GM18502 (cell line): ENCODE measurements around the gene ZBP1.

Source experiments
- ATAC-seq: cut with Tn5 transposase; IDR thresholded peaks from one replicate; pipeline ENCODE4 v1.9.1; 2021; ENCODE audit warnings: mild to moderate bottlenecking; ENCODE audit not compliant: unreplicated experiment, poor library complexity

The ZBP1 gene

GRCh38 chr20:57577679-57578475, 42.3 kb downstream of the ZBP1 start:
- no peak for ATAC-seq

- ATAC-seq, result no peak
Measured at GRCh38 chr20:57576617-57577550, 43.3 kb downstream of the ZBP1 start.

GRCh38 chr20:57576002-57576401, 44.2 kb downstream of the ZBP1 start:
- ATAC-seq, result no peak

GRCh38 chr20:57574954-57575353, 45.3 kb downstream of the ZBP1 start:
- ATAC-seq, result no peak

GRCh38 chr20:57573894-57574293, 46.3 kb downstream of the ZBP1 start:
- no peak for ATAC-seq

- no peak for ATAC-seq
Measured at GRCh38 chr20:57573242-57573641, 47.0 kb downstream of the ZBP1 start.

- ATAC-seq, result no peak
Measured at GRCh38 chr20:57571782-57572416, 48.3 kb downstream of the ZBP1 start.

- ATAC-seq, result no peak
Measured at GRCh38 chr20:57570920-57571319, 49.3 kb downstream of the ZBP1 start.

GRCh38 chr20:57570145-57570850, 49.9 kb downstream of the ZBP1 start:
- no peak for ATAC-seq

GRCh38 chr20:57568960-57569359, 51.3 kb downstream of the ZBP1 start:
- ATAC-seq, result no peak

GRCh38 chr20:57568088-57568896, 51.9 kb downstream of the ZBP1 start:
- no peak for ATAC-seq

- no peak for ATAC-seq
Measured at GRCh38 chr20:57567471-57568079, 52.7 kb downstream of the ZBP1 start.

GRCh38 chr20:57566803-57567459, 53.3 kb downstream of the ZBP1 start:
- ATAC-seq, result no peak

- ATAC-seq, result no peak
Measured at GRCh38 chr20:57566399-57566798, 53.8 kb downstream of the ZBP1 start.

- ATAC-seq, result no peak
Measured at GRCh38 chr20:57564951-57565642, 55.1 kb downstream of the ZBP1 start.

- ATAC-seq, result no peak
Measured at GRCh38 chr20:57564180-57564802, 55.9 kb downstream of the ZBP1 start.

GRCh38 chr20:57563522-57563921, 56.7 kb downstream of the ZBP1 start:
- no peak for ATAC-seq
